ENCODE data around the gene PRDM12.

DNA sequence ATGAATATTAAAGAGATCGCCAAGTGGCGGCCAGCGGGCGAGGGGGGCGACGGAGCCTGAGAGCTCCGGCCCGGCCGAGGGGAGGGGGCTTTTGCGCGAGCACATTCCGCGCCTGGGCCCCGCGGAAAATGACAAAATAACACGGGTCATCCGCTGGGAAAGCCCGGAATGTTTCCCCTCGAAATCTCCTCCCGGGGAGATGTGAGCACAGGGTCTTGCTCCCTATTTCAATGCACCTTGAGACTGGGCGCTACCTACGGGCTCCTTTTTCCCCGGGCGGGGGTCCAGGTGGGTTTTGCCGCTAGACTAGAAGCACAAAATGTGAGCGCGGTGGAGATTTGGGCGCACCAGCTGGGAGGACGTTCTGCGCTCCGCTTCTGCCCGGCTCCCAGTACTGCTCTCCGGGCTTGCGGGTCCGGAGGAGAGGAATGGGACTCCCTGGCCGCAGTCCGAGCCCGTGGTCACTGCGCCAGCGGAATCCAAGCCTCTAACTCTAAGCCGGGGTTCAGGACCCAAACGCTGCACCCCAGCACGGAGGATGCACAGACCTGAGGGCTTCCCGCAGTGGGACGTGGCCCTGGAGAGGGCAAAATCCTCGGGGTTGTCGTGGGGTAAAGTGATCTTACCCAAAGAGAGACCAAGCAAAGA, 2.8 kb upstream of the PRDM12 start:
- TF ChIP-seq POLR2A (IDR thresholded peaks at IDR 0.05) (no peak), CTCF (IDR thresholded peaks at IDR 0.05) (no peak)

Data from heart left ventricle (tissue), 13 donors.